Measurements from ENCODE around the gene JADE2.

DNA sequence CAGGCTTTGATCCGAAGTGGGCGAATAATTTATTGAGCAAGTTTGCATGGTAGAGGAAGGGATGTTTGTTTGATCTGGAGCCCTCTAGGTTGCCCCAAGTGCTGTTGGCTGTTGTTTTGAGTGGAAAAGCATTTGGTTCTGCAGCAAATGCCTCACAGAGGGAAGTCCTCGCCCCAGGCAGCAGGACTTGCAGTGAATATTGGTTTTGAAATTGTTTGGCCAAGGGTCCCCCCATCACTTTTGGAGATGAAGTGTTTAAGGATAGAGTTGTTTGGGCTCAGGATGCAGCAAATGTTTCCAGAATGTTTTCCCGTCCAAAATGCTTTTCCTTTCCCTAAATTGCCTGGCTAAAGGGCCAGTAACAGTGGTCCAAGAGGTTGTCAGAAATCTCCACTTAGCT, 3.1 kb downstream of the JADE2 start:
- no peak for TF ChIP-seq PHF8 (conservative IDR thresholded peaks at IDR 0.05; ENCODE audit: low read depth, low read length)
- TF ChIP-seq CTBP2 (IDR thresholded peaks at IDR 0.05; ENCODE audit: borderline replicate concordance, insufficient read depth, insufficient read length, low read length) = no peak
- TF ChIP-seq USF2 (IDR thresholded peaks at IDR 0.05; ENCODE audit: low read length) = no peak
- TF ChIP-seq, protein P1, sequence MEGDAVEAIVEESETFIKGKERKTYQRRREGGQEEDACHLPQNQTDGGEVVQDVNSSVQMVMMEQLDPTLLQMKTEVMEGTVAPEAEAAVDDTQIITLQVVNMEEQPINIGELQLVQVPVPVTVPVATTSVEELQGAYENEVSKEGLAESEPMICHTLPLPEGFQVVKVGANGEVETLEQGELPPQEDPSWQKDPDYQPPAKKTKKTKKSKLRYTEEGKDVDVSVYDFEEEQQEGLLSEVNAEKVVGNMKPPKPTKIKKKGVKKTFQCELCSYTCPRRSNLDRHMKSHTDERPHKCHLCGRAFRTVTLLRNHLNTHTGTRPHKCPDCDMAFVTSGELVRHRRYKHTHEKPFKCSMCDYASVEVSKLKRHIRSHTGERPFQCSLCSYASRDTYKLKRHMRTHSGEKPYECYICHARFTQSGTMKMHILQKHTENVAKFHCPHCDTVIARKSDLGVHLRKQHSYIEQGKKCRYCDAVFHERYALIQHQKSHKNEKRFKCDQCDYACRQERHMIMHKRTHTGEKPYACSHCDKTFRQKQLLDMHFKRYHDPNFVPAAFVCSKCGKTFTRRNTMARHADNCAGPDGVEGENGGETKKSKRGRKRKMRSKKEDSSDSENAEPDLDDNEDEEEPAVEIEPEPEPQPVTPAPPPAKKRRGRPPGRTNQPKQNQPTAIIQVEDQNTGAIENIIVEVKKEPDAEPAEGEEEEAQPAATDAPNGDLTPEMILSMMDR (IDR thresholded peaks at IDR 0.05; ENCODE audit: control extremely low read depth in 1 of 3, insufficient read depth in 1 of 3, low read depth in 1 of 3, low read length in 3 of 3) = no peak
- no peak for TF ChIP-seq POLR2A (IDR thresholded peaks at IDR 0.05; ENCODE audit: control extremely low read depth in 1 of 2, low read depth in 2 of 2, low read length in 2 of 2)
- no peak for TF ChIP-seq SIX5 (IDR thresholded peaks at IDR 0.05; ENCODE audit: low read depth, low read length)
- no peak for TF ChIP-seq EZH2 (IDR thresholded peaks at IDR 0.05; ENCODE audit: low read depth, low read length, severe bottlenecking)

Data from H1 (cell line).